NCI-H187 treated with DMSO at 0.1 percent for 48 hours (cell line): ENCODE results near the gene ZBTB38.

Experiments used
- DNase-seq: peaks from one replicate; lab custom pipeline; 2025; lab: John Stamatoyannopoulos, UW

The ZBTB38 gene

GRCh38 chr3:141405591-141405990 lies 37.3 kb downstream of the ZBTB38 start:
- no peak for DNase-seq

GRCh38 chr3:141406265-141406664 lies 38.0 kb downstream of the ZBTB38 start:
- DNase-seq: no peak

- DNase-seq: no peak
These were observed 38.7 kb downstream of the ZBTB38 start for GRCh38 chr3:141407047-141407446.

GRCh38 chr3:141407825-141408224 lies 39.5 kb downstream of the ZBTB38 start:
- no peak for DNase-seq

GRCh38 chr3:141408596-141408995 lies 40.3 kb downstream of the ZBTB38 start:
- no peak for DNase-seq

- no peak for DNase-seq
These were observed 41.6 kb downstream of the ZBTB38 start for GRCh38 chr3:141409940-141410241.

- no peak for DNase-seq
These were observed 42.1 kb downstream of the ZBTB38 start for GRCh38 chr3:141410408-141410807.

- no peak for DNase-seq
These were observed 42.5 kb downstream of the ZBTB38 start for GRCh38 chr3:141410846-141411245.

GRCh38 chr3:141411251-141411771 lies 43.0 kb downstream of the ZBTB38 start:
- no peak for DNase-seq

GRCh38 chr3:141412087-141412935 lies 44.0 kb downstream of the ZBTB38 start:
- no peak for DNase-seq

GRCh38 chr3:141412936-141413354 lies 44.6 kb downstream of the ZBTB38 start:
- DNase-seq: no peak

GRCh38 chr3:141413391-141413790 lies 45.1 kb downstream of the ZBTB38 start:
- no peak for DNase-seq

GRCh38 chr3:141413801-141414689 lies 45.7 kb downstream of the ZBTB38 start:
- DNase-seq: no peak

GRCh38 chr3:141414800-141415462 lies 46.6 kb downstream of the ZBTB38 start:
- DNase-seq: no peak

- DNase-seq: no peak
These were observed 47.6 kb downstream of the ZBTB38 start for GRCh38 chr3:141415953-141416352.
